Activated naive CD8-positive, alpha-beta T cell treated with anti-CD3 and anti-CD28 coated beads, Interleukin-2, amount 10 ng/mL, durations not matched to agents 7 days and 5 days (primary cell): ENCODE measurements around the gene PSMD14. TPM values are rescaled to one million over a fixed set of nuclear protein-coding genes. Genes with fewer than 3 reads are reported as not detected.

Experiments
- ATAC-seq: fragments of 150-1000 bp; cut with Tn5 transposase; one replicate; pipeline ENCODE4 v1.10.0; 2021; ENCODE audit warnings: low read depth, moderate library complexity
- POLR2A ChIA-PET: fragments of 350-600 bp; sonication (Branson Sonifier 250); formaldehyde crosslinking; loops from one replicate; lab custom pipeline; 2021; ENCODE audit warnings: antibody characterized with exemption; lab: Charles Lee
- DNase-seq: peaks from one replicate; pipeline ENCODE4 v3.0.0; 2021
- H3K27ac Mint-ChIP-seq: one replicate; pipeline ENCODE4 v1.8.0; 2022; ENCODE audit warnings: mild to moderate bottlenecking, mixed read lengths
- H3K27me3 Mint-ChIP-seq: one replicate; pipeline ENCODE4 v1.8.0; 2022; ENCODE audit warnings: mild to moderate bottlenecking, moderate library complexity, mixed read lengths
- H3K36me3 Mint-ChIP-seq: one replicate; pipeline ENCODE4 v1.8.0; 2021; ENCODE audit warnings: mild to moderate bottlenecking, mixed read lengths
- H3K4me1 Mint-ChIP-seq: one replicate; pipeline ENCODE4 v1.8.0; 2021; ENCODE audit warnings: mixed read lengths
- H3K4me3 Mint-ChIP-seq: one replicate; pipeline ENCODE4 v1.8.0; 2022; ENCODE audit warnings: mild to moderate bottlenecking, moderate library complexity, mixed read lengths
- H3K9me3 Mint-ChIP-seq: one replicate; pipeline ENCODE4 v1.8.0; 2021; ENCODE audit warnings: mixed read lengths
- total RNA-seq, 2 experiments: library from RNA; stranded (reverse); gene quantifications; one replicate each; pipeline ENCODE4 v1.2.3, GENCODE V29; 2021

The PSMD14 gene
- total RNA-seq, 2 experiments from 2014 or later, result 46.4 to 48.1 TPM

DNA sequence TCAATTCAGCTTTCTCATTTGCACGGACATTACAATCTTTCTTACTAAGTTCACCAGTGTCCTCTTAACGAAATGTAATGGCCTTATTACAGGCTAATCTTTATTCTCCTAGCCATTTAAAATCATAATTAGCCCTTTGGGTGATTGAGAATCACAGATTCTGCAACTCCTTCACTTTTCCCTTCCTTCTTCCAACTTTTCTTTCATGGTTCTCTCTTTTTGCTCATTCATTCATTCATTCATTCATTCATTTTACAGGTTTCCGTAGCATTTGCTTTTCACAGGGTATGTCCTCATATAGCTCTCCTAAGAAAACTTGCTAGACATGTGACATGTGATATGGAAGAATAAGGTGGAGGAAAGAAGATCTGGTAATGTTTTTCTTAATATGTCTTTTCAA is 123.9 kb downstream of the PSMD14 start:
- H3K27ac Mint-ChIP-seq, result no peak overlapping the region
- H3K27me3 Mint-ChIP-seq, result peaks cover 86% of the 10 kb centered on the region
- peaks cover 5% of the 10 kb centered on the region for H3K36me3 Mint-ChIP-seq
- peaks cover 5% of the 10 kb centered on the region for H3K4me1 Mint-ChIP-seq
- DNase-seq, result no peak
- H3K9me3 Mint-ChIP-seq, result no peaks in the 10 kb centered on the region
- ATAC-seq, result no peak
- H3K4me3 Mint-ChIP-seq, result no peak overlapping the region
- POLR2A ChIA-PET, result no interaction called here

DNA sequence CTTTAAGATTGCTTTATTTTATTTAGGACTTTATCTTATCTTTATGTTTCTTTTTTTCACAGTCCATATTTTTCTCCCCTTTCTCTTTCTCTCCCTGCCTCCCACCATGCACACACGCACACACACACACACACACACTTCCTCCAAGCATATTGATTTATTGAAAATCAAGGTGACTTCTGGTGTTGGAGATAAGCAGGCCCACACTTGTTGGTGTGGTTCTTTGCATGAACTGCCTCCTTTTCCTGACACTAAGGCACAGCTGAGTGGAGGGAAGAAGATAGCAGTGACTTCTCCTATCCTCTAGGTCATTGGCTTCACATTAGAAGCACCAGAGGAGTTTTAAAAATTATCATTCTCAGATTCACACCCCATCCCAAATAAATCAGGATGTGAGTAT is 125.9 kb downstream of the PSMD14 start:
- ATAC-seq, result no peak
- POLR2A ChIA-PET, result no interaction called here
- Mint-ChIP-seq H3K4me3 (no peak overlapping the region), H3K4me1 (peaks cover 1% of the 10 kb centered on the region), H3K9me3 (no peaks in the 10 kb centered on the region), H3K27ac (no peak overlapping the region), H3K36me3 (no peaks in the 10 kb centered on the region), H3K27me3 (peaks cover 83% of the 10 kb centered on the region)
- DNase-seq, result no peak

DNA sequence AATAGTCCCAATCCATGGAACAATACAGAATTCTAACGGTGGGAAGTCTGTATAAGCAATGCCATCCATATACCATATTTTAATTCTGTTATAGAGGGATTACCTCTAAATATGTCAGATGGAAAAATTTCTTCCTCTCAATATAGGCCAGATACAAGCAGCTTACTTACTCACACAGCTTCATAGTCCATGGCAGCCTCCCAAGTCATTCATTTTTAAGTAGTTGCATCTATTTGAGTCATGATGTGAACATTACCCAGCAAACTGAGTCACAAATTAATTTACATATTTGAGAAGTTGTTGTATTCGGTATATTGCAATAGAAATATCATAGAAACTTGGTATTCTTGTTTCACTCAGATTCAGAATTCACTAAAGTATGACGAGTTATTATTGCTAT is 128.2 kb downstream of the PSMD14 start:
- Mint-ChIP-seq H3K4me1 (peaks cover 1% of the 10 kb centered on the region), H3K9me3 (no peaks in the 10 kb centered on the region), H3K36me3 (no peaks in the 10 kb centered on the region), H3K27me3 (peaks cover 80% of the 10 kb centered on the region), H3K27ac (no peak overlapping the region), H3K4me3 (no peak overlapping the region)
- no peak for DNase-seq
- POLR2A ChIA-PET, result no interaction called here
- no peak for ATAC-seq

DNA sequence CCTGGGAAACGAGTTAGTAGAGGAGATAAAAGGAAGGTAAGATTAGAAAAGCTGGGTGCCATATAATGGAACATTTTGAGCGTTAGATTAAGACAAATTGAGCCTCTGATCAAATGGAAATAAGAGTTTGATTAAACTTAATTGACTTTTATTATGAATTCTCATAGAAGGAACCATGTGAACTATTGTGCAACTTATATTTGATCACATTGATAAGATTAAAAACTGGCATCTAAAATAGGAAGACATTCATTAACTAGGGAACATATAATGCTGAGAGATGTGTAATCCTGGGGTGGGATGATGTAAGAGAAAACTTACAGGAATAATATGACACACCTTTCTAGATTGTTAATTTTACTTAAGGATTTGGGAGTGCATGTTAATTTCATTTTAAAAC is 130.4 kb downstream of the PSMD14 start:
- POLR2A ChIA-PET, result no interaction called here
- H3K9me3 Mint-ChIP-seq, result no peaks in the 10 kb centered on the region
- H3K27me3 Mint-ChIP-seq, result peaks cover 74% of the 10 kb centered on the region
- DNase-seq (no peak), ATAC-seq (no peak)
- no peak overlapping the region for H3K27ac Mint-ChIP-seq
- no peak overlapping the region for H3K4me3 Mint-ChIP-seq
- peaks cover 1% of the 10 kb centered on the region for H3K4me1 Mint-ChIP-seq
- H3K36me3 Mint-ChIP-seq, result no peaks in the 10 kb centered on the region

DNA sequence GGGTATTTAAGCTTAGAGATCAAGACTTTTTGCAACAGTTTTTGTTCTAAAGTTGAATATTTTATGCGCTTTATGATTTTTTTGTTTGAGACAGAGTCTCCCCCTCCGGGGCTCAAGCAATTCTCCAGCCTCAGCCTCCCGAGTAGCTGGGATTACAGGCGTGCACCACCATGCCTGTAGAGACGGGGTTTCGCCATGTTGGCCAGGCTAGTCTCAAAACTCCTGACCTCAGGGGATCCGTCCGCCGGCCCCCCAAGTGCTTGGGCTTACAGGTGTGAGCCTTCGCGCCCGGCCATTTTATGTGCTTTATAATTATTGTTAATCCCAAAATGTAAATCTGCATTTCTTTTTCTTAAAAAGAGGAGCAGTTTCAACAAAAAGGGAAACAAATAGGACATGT is 136.9 kb downstream of the PSMD14 start:
- no peaks in the 10 kb centered on the region for H3K9me3 Mint-ChIP-seq
- no peaks in the 10 kb centered on the region for H3K4me1 Mint-ChIP-seq
- POLR2A ChIA-PET, result no interaction called here
- H3K27me3 Mint-ChIP-seq, result peaks cover 37% of the 10 kb centered on the region
- H3K4me3 Mint-ChIP-seq, result no peak overlapping the region
- DNase-seq (no peak), ATAC-seq (no peak)
- no peak overlapping the region for H3K27ac Mint-ChIP-seq
- no peaks in the 10 kb centered on the region for H3K36me3 Mint-ChIP-seq

DNA sequence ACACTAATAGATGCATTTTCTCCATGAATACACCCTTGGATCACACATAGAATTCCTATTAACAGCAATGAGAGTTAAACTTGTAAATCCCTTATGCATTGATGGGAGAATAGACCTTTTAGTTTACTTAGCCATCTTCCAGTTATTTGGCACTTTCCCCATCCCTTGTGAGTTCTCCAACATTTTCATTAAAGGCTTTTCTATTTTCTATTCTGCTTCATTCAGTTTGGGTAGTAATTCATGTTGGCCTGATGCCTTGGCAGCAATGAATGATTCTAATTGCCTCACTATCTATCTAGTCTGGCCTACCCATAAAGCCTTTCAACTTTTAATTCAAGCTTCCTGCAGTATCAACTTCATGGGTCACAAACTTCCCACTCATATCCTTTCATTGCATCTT is 140.2 kb downstream of the PSMD14 start:
- Mint-ChIP-seq H3K4me1 (no peaks in the 10 kb centered on the region), H3K4me3 (no peak overlapping the region), H3K36me3 (no peaks in the 10 kb centered on the region), H3K9me3 (no peaks in the 10 kb centered on the region), H3K27me3 (peaks cover 16% of the 10 kb centered on the region), H3K27ac (no peak overlapping the region)
- DNase-seq (no peak), ATAC-seq (no peak)
- POLR2A ChIA-PET, result no interaction called here

Other genes starting within 250 kb of the PSMD14 start
- 10 to 100 TPM; 76.9 to 77.6 TPM for gene TANK, start 148.0 kb upstream of the PSMD14 start, total RNA-seq
- gene TBR1, start 107.9 kb downstream of the PSMD14 start, total RNA-seq, result not detected